ENCODE data around the gene SAMD10.

DNA sequence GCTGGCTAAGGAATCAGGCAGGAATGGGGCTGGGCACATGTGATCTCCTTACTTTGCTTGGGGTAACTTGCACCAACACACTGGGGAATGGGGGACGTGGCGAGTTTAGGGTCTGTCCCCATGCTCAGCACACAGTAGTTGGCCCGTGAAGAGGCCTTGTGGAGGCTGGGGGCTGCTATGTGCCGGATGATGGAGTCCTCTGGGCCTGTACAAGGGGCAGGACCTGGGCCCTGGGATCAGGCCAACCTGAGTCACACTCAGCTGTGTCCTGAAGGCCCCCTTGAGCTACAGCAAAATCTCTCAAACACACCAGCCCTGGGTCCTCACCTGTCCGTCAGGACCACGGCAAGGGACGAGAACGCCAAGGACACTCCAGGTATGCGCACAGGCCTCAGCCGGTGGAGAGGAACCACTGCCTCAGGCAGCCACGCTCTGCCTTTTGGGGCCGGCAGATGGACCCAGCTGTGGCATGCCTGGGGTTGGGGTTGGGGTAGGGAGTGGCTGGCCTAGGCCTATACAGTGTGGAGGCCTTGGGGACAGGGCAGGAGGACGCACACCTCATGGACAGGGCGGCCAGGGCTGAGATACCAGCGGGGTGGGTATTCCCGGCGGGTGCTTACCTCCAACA lies 34.3 kb downstream of the SAMD10 start:
- TF ChIP-seq TAF1 (IDR thresholded peaks at IDR 0.05; ENCODE audit: low read depth) (no peak), CEBPB (IDR thresholded peaks at IDR 0.05) (no peak), TCF12 (IDR thresholded peaks at IDR 0.05; ENCODE audit: low read depth) (no peak)
- TF ChIP-seq, protein P1, sequence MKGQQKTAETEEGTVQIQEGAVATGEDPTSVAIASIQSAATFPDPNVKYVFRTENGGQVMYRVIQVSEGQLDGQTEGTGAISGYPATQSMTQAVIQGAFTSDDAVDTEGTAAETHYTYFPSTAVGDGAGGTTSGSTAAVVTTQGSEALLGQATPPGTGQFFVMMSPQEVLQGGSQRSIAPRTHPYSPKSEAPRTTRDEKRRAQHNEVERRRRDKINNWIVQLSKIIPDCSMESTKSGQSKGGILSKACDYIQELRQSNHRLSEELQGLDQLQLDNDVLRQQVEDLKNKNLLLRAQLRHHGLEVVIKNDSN (IDR thresholded peaks at IDR 0.05): no peak

Data from Ishikawa (cell line).